GM12864 (cell line): ENCODE results near the gene SRM.

ENCODE experiments used
- DNase-seq: peaks from one replicate; pipeline ENCODE4 v3.0.0-alpha.2; 2011; ENCODE audit warnings: low read depth
- H3K4me3 ChIP-seq: 2 replicates; pipeline ENCODE4 v1.5.1; 2011; ENCODE audit warnings: mild to moderate bottlenecking, low read depth, low read length, control low read depth
- CTCF ChIP-seq: IDR thresholded peaks from 2 replicates; pipeline ENCODE4 v1.5.1; 2011; ENCODE audit warnings: low read depth, mild to moderate bottlenecking, moderate library complexity, low read length, control low read depth, inconsistent platforms; ENCODE audit errors: missing control alignments

Gene SRM

GRCh38 chr1:11062965-11063401 is 3.2 kb upstream of the SRM start:
- DNase-seq = peak; percentile 73
- TF ChIP-seq CTCF = no peak
- H3K4me3 ChIP-seq = no peak overlapping the region

GRCh38 chr1:11061652-11062365 is 2.0 kb upstream of the SRM start:
- TF ChIP-seq CTCF = no peak
- no peak for DNase-seq
- no peak overlapping the region for H3K4me3 ChIP-seq

- peak overlapping the region; percentile 97 for H3K4me3 ChIP-seq
- no peak for TF ChIP-seq CTCF
- DNase-seq = no peak
These were observed 457 bp downstream of the SRM start for GRCh38 chr1:11059155-11059967.

GRCh38 chr1:11058595-11059154 is 1.1 kb downstream of the SRM start:
- peak overlapping the region; percentile 97 for H3K4me3 ChIP-seq
- DNase-seq = no peak
- no peak for TF ChIP-seq CTCF

- no peak for TF ChIP-seq CTCF
- DNase-seq = no peak
- H3K4me3 ChIP-seq = no peak overlapping the region
These were observed 1.8 kb downstream of the SRM start for GRCh38 chr1:11058026-11058425.

- no peak overlapping the region for H3K4me3 ChIP-seq
- TF ChIP-seq CTCF = no peak
- DNase-seq = no peak
These were observed 2.3 kb downstream of the SRM start for GRCh38 chr1:11057477-11057876.
